KMS-11 (cell line): Measurements from ENCODE around the gene GLIPR1.

Experiments
- H2AFZ ChIP-seq: fragments of 200-600 bp; sonication (generic); 2 replicates; pipeline ENCODE4 v1.6.1; 2016; ENCODE audit warnings: antibody characterized with exemption, mixed run types, low read depth
- H3K27ac ChIP-seq: fragments of 200-600 bp; sonication (generic); 2 replicates; pipeline ENCODE4 v1.6.1; 2016; ENCODE audit warnings: mild to moderate bottlenecking, mixed run types
- H3K27me3 ChIP-seq: fragments of 200-600 bp; sonication (generic); 2 replicates; pipeline ENCODE4 v1.6.1; 2017; ENCODE audit warnings: mild to moderate bottlenecking, low read depth, mixed run types, moderate library complexity; ENCODE audit not compliant: insufficient read depth
- H3K36me3 ChIP-seq: fragments of 200-600 bp; sonication (generic); 2 replicates; pipeline ENCODE4 v1.6.1; 2017; ENCODE audit warnings: mild to moderate bottlenecking, mixed run types; ENCODE audit not compliant: insufficient read depth
- H3K4me1 ChIP-seq: fragments of 200-600 bp; sonication (generic); 2 replicates; pipeline ENCODE4 v1.6.1; 2016; ENCODE audit warnings: mild to moderate bottlenecking, low read depth, mixed run types; ENCODE audit not compliant: poor library complexity, severe bottlenecking
- H3K4me2 ChIP-seq: fragments of 200-600 bp; sonication (generic); 2 replicates; pipeline ENCODE4 v1.7.0; 2016; ENCODE audit warnings: mild to moderate bottlenecking, mixed run types
- H3K4me3 ChIP-seq: fragments of 200-600 bp; sonication (generic); IDR thresholded peaks from 2 replicates; pipeline ENCODE4 v1.6.1; 2017; ENCODE audit warnings: low read depth, low read length, mixed read lengths; ENCODE audit not compliant: insufficient read depth
- H3K79me2 ChIP-seq: fragments of 200-600 bp; sonication (generic); 2 replicates; pipeline ENCODE4 v1.6.1; 2016; ENCODE audit warnings: low read depth, mixed run types; ENCODE audit not compliant: insufficient read depth
- H3K9ac ChIP-seq: fragments of 200-600 bp; sonication (generic); 2 replicates; pipeline ENCODE4 v1.6.1; 2016; ENCODE audit warnings: mild to moderate bottlenecking, mixed run types
- H4K20me1 ChIP-seq: fragments of 200-600 bp; sonication (generic); 2 replicates; pipeline ENCODE4 v1.6.1; 2016; ENCODE audit warnings: mild to moderate bottlenecking, mixed run types; ENCODE audit not compliant: insufficient read depth
- TF ChIP-seq, protein P1 (sequence below): fragments of 200-600 bp; sonication (generic); conservative IDR thresholded peaks from 2 replicates; pipeline ENCODE4 v1.6.1; 2017; ENCODE audit warnings: low read depth, mild to moderate bottlenecking, antibody characterized with exemption, low read length, moderate library complexity, mixed read lengths

GLIPR1 gene

DNA sequence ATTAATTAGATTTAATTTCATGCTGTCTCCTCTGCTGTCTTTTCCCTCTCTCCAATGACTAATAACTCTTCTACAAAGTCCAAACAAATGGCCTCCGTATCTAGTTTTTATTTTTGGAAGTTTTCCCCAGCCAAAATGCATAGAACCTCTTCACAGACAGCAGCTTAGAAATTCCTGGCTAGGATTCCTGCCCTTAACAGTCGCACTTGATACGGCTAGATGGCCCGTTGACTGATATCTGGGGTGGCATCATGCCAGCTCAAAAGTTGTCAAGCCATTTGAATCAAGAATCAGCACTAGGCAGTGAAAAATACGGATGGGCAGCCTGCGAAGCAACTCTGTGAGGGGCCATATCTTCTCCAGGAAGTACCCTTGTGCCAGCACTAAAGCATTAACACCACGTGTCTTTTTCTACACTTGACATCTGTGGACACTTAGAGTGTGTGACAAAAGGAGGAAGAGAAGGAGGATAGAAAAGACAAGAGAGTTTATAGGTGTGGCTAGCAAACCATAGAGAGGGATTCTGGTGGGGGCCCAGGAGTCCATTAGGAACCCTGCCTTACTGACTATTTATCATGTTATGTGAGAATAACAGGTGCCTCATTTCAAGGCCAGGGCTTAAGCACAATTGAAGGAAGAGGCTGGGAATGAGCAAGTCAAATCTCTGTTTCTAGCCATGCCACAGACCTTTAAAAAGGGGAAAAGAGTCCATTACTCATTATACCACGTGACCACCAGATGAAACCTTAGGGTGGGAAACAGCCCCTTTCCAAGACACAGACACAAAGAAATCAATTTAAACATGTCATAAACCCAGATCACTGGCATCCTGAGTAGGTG is 70.1 kb downstream of the GLIPR1 start:
- Histone ChIP-seq H3K4me2 (no peak overlapping the region), H2AFZ (no peak overlapping the region), H3K9ac (no peak overlapping the region), H3K4me3 (no peak overlapping the region), H3K36me3 (no peaks in the 10 kb centered on the region), H3K4me1 (no peaks in the 10 kb centered on the region), H4K20me1 (no peaks in the 10 kb centered on the region), H3K27ac (no peak overlapping the region), H3K79me2 (no peaks in the 10 kb centered on the region), H3K27me3 (no peaks in the 10 kb centered on the region)
- TF ChIP-seq, protein P1, sequence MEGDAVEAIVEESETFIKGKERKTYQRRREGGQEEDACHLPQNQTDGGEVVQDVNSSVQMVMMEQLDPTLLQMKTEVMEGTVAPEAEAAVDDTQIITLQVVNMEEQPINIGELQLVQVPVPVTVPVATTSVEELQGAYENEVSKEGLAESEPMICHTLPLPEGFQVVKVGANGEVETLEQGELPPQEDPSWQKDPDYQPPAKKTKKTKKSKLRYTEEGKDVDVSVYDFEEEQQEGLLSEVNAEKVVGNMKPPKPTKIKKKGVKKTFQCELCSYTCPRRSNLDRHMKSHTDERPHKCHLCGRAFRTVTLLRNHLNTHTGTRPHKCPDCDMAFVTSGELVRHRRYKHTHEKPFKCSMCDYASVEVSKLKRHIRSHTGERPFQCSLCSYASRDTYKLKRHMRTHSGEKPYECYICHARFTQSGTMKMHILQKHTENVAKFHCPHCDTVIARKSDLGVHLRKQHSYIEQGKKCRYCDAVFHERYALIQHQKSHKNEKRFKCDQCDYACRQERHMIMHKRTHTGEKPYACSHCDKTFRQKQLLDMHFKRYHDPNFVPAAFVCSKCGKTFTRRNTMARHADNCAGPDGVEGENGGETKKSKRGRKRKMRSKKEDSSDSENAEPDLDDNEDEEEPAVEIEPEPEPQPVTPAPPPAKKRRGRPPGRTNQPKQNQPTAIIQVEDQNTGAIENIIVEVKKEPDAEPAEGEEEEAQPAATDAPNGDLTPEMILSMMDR: no peak

DNA sequence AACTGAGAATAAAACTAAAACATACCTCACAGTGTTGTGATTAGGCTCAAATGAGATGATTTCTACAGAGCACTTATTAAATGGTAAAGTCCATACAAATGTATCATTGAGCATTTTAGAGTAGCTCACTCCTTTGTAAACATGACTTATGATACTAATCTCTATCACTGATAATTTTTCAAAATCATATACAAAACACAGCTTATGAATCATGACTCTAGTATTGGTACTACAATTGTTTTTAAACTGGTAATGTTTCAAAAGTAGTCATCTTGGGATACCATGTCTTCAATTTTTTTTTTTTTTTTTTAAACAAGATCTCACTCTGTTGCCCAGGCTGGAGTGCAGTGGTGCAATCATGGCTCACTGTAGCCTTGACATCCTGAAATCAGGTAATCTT is 70.9 kb downstream of the GLIPR1 start:
- Histone ChIP-seq H3K27me3 (no peaks in the 10 kb centered on the region), H2AFZ (no peak overlapping the region), H3K79me2 (no peaks in the 10 kb centered on the region), H3K9ac (no peak overlapping the region), H3K4me3 (no peak overlapping the region), H3K27ac (no peak overlapping the region), H3K36me3 (no peaks in the 10 kb centered on the region), H3K4me2 (no peak overlapping the region), H4K20me1 (no peaks in the 10 kb centered on the region), H3K4me1 (no peaks in the 10 kb centered on the region)
- TF ChIP-seq, protein P1: no peak

DNA sequence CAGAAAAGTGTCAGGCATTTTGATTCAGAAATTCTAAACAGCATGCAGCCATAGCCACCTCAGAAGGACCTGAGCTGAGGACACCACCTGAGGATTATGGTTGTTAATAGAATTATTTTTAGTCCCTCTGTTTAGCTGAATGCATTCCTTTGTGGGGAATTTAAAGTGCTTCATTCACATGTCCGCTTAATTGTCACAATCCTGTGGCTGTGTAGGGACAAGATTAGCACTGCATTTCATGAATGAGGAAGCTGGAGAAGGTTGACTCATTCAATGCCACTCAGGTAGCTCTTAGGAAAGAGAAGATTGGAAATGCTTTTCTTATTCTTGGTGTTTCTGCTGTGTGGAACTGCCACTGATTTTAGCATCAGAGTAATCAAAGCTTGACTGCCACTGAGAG is 72.8 kb downstream of the GLIPR1 start:
- Histone ChIP-seq H3K79me2 (no peaks in the 10 kb centered on the region), H4K20me1 (no peaks in the 10 kb centered on the region), H2AFZ (no peak overlapping the region), H3K4me2 (no peak overlapping the region), H3K36me3 (no peaks in the 10 kb centered on the region), H3K4me1 (no peaks in the 10 kb centered on the region), H3K27me3 (no peaks in the 10 kb centered on the region), H3K27ac (no peak overlapping the region), H3K4me3 (no peak overlapping the region), H3K9ac (no peak overlapping the region)
- TF ChIP-seq, protein P1: no peak
